Measurements from ENCODE around the gene NOXA1.

NOXA1 gene

DNA sequence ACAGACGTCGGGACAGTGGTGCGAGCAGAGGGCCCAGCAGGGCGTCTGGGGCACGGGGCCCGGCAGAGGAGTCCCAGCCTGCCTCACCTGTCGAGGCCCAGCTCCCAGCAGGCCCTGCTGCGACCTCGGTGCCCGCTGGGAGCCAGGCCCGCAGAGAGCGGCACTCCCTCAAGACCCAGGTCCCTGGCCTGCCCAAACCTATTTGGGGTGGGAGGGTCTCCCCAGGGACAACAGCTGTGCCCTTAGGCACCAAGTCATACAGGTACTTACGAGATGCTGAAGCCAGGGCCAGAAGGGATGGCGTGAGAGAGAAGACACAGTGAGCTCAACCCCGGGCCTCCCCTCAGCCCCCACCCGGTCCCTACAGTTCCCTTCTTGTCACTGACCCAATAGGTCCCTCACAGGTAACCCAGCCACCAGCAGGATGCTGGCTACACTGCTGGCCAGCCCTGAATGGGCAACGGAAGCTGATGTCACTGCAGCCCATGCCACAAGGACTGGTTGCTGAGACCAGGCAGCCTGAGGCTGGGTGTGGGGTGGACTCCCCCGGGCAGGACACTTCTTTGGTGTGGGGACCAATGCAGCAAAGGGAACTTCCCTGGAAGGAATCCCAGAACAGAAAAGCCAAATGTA lies 32.3 kb downstream of the NOXA1 start:
- FAIRE-seq: no peak

DNA sequence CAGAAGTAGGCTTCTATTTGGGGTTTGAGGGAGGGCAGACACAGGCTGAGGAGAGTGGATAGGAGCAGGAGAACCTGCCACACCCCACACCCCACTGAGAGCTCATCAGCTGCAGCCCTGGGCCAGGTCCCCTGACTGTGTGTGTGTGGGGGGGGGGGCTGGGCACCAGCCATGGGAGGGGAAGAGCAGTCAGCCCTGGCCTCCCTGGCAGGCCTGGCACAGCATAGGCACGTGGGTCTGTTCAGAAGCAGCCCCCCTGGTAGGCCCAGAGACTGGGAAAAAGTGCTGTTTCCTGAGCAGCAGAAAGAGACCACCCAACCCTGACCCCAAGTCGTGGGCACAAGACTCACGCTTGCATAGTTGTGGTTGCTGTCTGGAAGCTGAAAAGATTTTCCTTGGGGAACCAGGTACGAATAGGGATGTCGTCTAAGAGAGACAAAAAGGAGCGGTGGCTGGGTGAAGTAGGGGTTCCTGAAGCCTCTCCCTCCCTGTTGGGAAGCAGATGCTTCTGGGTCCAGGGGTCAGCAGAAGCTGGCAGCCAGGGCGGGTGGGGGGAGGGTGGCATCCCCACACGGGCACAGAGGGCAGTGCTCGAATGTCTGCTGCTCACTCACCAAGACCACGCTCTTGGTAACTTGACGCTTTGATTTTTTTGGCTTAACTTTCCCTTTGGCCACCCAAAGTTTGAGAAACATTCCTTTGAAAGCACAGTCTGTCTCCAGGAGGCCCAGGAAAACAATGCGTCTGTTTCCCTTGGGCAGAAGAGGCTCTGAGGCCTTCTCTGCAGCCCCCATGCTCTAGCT lies 33.1 kb downstream of the NOXA1 start:
- FAIRE-seq: no peak

DNA sequence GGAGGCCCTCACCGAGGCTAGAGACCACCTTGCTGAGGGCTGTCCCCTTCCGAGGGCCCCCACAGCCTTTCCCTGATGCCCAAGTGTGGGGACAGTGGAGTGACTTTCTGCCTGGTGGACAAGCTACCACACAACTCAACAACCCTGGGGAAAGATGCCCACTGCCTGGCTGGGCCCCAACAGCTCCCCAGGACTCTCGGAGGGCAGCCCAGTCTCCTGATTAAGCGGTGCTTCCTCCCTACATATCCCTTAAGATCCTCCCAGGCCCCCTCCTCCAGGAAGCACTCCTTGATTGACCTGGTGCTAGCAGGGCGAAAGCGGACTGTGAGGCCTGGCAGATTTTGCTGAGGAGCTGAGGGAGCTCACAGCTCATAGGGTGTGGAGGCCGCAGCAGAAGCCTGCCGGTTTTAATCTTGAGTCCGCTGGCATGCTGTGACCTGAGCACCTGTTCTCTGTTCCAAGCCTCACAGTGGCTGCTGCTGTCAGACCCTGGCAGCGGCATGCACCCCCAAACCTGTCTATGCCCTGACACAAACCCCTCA lies 33.7 kb downstream of the NOXA1 start:
- FAIRE-seq: no peak

DNA sequence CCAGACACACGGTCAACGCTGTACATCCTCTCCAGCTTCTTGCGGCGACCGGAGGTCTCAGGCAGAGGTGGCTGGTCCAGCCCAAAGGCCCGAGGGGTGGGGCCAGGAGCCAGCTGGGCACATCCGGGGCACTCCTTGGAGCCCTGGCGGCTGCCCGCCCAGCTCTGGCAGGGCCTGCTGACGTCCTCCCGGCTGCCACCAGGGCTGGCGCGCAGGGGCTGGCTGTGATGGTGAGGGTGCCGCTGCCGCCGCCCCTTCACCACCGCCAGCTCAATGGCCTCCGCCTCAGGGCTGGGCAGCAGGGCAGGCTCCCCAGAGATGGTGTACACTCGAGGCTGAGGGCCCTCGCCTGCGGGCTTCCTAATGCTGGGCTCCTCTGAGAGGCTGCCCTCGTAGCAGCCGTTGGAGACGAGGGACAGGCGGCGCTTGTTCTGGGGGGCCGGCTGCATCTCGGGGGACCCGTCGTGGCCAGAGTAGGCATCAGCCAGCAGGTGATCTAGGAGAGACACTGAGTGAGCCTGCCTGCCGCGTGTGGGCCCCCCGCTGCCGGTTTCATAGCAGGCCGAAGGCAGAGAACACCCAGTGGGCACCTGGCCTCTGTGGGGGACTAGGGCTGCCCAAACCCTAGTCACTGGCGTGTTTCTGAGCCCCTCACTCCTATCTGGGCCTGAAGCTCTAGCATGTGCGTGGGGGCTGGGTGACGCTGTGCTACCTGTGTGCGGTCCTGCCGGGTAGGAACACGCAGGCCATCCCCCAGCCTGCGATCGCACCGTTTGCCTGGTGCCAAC lies 34.4 kb downstream of the NOXA1 start:
- no peak for FAIRE-seq

DNA sequence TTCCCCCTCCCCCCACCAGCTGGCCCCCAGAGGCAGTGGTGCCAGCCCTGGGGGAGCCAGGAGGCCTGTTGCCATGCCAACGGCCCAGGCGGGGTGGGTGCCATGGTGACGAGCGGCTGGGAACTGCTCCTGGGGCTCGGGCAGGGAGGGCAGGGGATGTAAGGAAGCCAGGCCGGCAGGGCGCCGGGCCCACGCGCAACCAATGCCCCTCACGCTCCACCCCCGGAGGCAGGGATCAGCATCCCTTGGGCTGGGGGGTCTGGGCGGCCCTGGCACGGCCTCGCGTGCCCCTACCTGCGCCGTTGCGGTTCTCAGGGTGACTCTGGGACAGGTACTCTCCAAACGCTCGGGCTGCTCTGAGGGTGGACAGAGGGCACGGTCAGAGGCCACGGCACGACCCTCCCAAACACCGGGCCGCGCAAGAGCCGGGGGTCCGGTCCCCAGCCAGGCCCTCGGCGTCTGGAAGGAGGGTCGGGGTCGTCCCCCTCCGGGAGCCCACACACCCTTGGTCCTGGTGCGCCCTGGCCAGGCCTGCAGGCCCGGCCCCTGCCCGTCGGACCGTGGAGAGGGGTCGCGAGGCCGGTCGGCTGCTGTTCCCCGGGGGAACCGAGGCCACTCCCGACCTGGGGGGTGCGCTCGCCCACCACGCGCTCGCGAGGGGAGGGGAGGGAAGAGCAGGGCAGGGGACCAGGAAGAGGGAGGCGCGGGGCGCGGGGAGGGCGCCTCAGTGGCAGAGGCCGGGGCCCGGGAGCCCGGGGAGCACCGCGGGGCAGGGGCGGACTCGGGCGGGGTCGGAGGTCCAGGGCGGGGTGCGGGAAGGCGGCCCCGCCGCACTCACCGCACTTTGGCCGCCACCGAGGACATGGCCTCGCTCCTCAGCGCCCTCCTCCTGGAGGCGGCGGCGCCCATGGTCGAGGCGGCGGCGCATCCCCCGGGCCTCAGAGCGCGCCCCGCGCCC lies 35.3 kb downstream of the NOXA1 start:
- FAIRE-seq: no peak

DNA sequence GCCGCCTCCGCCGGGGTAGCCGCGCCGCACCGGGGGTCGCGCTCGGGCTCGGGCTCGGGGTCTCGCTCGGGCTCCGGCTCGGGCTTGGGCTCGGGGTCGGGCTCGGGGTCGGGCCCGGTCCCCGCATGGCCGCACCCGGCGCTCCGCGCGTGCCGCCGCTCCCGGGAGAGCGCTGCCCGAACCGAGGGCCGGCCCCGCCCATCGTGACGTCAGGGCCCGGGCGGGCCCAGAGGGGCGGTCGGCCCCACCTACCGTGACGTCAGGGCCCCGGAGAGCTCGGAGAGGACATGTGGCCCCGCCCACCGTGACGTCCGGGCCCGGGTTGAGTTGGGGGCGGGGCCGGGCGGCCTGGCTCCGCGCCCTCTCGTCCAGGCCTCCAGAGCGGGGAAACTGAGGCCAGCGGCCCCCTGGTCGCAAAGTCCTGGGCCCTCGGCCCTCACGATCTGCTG lies 36.0 kb downstream of the NOXA1 start, which contains the start of gene NSMF:
Gene NSMF (minus strand): TSS at position 183 of the 449 bp plus-strand sequence. CDS start 232 bp downstream, outside the sequence.
- FAIRE-seq: no peak

DNA sequence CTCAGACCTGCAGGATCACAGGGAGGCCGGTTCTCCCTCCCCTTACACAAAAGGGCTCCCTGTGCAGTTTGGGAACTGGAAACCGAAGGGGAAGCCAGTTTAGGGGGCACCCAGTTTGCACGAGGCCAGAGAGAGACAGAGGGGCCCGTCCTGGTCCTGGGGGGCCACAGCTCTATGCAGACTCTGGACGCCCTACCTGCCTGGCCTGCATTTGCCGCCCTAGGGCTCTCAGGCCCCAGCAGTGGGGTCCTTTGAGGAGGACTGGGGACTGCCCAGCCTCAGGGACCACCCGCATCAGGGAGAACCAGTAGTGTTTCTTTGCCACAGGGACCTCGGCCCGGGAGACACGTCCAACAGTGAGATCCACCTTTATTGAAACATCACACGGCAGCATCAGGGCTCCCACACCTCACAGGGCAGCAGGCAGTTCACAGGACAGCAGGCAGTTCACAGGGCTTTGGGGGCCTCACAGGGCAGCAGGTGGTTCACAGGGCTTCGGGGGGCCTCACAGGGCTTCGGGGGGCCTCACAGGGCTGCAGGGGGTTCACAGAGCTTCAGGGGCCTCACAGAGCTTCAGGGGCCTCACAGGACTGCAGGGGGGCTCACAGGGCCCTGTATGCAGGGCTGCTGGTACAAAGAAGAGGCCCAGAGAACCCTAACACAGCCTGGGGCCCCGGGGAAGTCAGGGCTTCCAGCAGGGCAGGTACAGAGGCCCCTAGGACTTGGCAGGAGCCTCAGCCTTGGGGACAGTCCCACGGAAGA lies 36.6 kb downstream of the NOXA1 start:
- no peak for FAIRE-seq

DNA sequence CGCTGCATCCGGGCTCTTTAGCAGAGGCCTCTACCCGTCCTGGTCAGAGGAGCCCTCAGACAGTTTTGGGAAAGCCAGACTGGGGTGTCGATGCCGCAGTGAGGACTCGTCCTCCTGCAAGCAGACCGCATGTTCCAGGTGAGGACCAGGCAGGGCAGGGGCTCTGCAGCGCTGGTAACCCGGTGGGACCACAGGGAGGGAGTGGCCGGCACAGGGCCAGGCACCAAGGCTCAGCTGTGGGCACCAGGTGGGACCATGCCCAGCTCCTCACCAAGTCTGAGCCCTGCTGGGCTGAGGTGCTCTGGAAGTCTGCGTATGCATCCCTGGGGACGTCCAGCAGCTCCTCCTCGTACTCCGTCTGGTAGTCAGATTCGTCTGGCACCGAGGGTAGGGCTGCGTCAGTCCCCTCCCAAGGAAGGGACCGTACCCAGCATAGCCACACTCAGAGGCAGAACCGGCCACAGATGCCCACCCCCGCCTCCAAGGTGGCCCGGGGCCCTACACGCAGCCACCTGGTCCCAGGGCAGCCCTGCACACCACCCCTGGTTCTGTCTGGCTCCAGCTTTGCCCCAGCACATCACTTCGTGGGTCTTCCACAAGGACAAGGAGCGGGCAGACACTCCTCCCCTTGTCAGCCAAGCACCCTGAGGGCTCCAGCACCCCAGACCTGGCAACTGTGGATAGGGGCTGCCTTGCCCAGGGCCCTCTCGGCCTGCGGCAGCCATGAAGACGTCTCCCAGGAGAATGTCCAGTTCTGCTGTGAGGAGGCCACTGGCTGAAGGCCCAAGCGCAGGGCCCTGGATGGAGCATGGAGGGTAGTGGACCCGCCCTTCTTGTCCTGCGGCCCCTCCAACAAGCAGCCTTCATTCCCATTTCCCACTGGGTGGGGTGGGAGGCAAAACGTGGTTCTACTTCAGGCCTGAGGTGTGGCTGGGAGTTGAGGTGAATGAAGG lies 37.4 kb downstream of the NOXA1 start:
- no peak for FAIRE-seq

DNA sequence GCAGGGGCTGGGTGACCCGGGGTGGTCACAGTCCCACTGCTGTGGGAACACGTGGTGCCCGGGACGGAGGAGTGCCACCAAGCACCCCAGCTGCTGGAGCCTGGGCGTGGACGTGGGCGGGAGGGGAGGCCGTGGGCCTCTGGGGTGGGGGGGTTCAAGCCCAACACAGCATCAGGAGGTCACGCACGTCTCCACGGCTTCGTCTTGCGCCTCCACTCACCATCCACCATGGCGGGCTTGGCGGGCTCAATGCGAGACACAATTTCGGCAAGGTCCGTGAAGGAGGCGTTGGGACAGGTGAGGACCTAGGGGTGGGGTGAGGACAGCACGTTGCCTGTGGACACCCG lies 38.1 kb downstream of the NOXA1 start:
- no peak for FAIRE-seq

DNA sequence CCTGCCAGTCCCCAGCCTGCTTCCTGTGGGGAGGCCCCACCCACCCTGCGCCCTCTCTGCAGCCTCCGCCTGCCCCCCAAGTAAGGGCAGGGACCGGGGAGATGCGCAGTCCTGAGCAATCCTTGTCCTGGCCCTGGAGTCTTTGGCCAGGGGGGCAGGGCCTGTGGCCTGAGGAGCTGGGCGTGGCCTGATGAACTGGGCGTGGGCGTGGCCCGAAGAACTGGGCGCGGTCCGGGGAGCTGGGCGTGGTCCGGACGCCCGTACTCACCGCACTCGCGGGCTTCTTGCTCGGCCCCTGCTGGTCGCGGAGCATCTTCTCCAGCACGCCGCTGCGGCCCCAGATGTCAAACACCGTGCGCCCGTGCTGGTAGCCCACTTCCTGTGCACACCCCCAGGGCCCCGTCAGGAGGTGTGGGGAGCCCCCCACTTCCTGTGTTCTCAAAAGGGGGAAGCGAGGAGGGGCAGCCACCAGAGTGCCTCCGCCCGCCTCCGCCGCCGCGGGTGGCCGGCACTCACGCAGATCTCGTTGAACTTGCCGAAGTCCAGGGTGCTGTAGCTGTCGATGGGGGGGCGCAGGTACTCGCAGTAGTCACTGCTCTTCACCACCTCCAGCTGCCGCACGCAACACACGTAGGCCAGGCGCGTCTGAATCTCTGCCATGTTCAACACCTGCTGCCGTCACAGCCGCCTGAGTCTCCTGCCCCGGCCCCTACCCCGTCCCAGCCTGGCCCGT lies 38.6 kb downstream of the NOXA1 start:
- no peak for FAIRE-seq

DNA sequence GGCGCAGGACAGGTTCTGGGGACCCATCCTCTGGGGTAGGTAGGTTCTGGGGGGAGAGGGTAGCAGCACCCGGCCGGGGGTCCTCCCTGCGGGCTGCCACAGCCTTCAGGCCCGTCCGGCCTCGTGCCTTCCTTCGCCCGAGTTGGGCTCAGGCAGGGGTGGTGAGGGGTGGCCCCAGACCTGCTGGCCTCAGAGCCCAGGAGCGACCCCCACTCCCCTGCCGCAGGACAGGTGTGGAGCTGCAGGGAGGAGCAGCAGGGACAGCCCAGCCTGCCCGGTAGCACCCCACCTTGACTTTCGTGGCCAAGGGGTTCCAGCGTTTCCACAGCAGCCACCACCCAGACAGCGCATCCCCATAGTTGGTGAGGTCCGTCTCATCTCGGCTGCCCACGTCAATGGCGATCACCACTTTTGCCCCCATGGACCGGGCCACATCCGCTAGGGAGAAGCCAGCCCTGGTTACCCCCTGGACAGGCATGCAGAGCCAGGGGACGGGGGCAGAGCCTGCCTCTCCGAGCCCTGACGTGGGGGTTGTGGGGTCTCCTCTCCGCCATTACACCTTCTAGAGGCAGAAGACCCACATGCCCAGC lies 39.3 kb downstream of the NOXA1 start:
- FAIRE-seq: no peak

DNA sequence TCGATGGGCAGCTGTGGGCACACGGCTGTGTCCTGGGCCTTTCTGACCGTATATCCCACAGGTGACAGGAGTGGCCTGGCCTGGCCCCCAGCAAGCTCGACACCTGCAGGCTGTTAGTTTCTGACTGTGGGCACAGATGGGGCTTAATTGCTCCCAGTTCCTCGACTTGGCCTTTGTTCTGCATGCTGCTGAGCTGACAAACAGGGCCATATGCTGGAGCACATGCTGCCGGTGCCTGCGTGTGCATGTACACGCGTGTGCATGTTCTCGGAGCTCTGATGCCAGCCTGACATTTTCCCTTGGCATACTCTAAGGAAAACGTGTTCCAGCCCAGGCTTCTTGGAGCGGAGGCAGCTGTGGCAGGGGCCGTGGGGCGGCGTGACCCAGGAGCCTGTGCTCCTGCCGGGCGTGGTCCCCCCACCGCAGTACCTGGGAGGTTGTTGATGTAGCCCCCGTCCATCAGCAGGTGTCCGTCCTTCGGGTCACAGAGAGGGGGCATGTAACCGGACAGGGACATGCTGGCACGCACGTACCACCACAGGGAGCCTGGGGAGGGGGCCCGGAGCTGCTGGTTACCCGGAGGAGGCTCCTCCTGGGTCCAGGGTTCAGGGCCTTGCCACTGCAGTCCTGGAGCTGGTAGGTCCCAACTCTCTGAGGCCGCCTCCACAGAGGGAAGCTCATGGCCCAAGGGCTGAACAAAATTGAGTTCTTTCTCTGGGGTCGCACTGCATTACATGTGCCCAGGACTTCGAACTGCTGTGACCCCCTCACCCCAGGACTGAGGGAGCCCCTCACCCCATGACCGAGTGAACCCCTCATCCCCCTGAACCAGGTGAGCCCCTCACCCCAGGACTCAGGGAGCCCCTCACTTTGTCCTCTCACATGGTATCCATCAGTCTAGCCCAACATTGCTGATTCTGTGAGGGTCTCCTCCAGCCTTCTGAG lies 40.1 kb downstream of the NOXA1 start:
- no peak for FAIRE-seq

DNA sequence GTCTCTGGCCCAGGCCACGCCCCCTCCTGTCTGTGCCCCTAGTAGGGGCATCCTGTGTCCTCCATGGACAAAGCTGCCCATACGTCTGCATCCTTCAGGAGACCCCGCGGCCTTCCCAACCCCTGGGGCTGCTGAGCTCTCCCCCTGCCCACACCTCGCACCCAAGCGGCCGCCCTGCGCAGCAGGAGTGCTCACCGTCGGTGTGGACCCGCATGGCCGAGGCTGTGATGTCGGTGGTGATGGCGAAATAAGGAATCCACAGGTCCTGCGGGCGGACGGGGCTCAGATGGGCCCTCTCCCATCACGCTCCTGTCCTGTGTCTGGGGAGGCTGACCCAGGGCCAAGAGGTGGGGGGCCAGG lies 40.7 kb downstream of the NOXA1 start:
- FAIRE-seq: no peak

DNA sequence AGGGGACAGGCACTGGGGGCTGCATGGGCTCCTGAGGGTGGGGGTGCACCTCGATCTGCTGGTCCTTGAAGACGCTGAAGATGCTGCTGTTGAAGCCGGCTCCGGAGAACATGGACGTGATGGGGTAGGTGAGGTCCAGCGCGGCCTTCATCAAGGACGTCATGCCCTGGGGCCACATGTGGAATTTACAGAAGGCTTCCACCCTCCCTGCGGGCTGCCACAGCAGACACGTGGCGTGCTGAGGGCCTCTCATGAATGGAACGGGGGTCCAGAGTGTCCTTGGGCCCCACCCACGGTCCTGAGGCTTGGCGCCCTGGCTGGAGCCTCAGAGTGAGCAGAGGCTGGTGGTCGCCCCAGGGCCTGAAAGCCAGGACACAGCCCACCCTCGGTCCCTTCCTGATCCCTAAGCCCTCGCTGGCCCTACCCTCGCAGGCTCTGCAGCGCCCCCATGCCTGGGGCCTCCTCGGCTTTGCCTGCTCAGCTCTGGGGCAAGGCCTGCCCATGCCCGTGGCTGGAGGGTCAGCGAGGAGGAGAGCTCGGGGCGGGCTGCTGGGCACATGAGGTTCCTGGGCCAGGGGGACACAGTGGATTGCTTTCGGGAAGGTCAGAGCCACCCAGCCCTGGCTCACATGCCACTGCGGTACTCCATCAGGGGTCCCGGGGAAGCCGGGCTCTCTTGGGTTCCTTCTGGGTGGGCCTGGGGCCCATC lies 41.3 kb downstream of the NOXA1 start:
- no peak for FAIRE-seq

DNA sequence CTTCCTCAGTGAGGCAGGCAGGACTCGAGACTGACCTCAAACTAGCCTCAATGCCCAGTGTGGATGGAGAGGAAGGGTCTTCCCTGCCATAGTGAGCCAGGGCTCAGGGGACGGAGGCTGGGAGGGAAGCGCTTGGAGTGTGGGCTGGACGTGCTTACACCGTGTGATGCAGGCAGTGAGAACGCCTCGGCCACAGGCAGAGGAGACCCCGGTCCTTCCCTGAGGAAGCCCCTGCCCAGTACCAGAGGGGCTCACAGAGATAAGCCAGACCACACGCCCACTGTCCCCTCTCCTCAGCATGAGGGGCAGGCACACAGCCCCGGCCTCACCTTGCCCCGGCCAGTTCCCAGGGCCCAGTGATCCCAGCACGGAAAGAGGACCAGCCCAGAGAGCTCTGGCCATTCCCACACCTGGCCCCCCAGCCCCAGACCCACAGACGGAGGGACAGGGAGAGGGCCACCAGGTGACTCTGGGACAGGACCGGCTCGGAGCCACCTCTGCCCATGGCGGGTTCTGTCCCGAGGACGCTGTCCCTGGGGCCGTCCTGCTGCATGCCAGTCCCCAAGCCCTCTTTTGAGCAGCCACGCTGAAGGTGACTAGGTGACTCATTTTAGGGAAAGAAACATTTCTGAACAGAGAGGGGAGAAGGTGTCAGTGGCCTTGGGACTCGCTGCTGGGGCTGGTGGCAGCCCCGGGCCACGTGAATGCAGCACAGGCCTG lies 42.0 kb downstream of the NOXA1 start:
- FAIRE-seq: no peak

DNA sequence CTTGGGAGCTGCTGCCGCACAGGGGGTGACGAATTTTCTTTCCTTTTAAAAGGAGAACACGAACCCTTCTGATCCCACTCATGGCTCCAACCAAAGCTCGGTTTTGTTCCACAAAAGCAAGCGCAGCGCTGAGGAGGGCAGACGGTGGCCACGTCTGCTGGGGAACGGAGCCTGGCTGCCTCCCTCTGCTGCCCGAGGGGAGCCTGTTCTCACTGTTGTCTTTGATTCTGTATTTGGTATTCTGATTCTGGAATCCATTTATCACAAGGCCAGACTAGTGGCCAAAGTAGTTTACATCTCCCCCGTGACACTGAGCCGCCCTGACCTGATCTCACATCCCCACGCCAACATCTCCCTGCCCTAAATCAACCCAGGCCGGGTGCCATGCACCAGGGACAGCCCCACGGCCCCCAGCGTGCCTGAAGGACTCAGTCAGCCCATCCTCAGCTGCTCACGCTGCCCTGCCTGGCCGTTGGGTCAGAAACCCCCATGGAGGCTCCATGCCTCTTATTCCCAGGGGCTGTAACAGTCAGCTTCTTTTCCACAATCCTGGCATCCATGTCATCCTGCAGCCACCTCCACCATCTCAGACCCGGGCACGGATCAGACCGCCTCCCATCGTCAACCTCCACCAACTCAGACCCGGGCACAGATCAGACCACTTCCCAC lies 42.7 kb downstream of the NOXA1 start:
- FAIRE-seq: no peak
